LNCAP (cell line): Measurements from ENCODE around the gene PLK1.

Source experiments
- TF ChIP-seq, protein P1 (sequence below): fragments of 450-650 bp; IDR thresholded peaks from 2 replicates; pipeline ENCODE4 v1.5.1; 2017; ENCODE audit warnings: mild to moderate bottlenecking

The PLK1 gene

GRCh38 chr16:23670137-23670776, 8.4 kb upstream of the PLK1 start:
- TF ChIP-seq, protein P1, sequence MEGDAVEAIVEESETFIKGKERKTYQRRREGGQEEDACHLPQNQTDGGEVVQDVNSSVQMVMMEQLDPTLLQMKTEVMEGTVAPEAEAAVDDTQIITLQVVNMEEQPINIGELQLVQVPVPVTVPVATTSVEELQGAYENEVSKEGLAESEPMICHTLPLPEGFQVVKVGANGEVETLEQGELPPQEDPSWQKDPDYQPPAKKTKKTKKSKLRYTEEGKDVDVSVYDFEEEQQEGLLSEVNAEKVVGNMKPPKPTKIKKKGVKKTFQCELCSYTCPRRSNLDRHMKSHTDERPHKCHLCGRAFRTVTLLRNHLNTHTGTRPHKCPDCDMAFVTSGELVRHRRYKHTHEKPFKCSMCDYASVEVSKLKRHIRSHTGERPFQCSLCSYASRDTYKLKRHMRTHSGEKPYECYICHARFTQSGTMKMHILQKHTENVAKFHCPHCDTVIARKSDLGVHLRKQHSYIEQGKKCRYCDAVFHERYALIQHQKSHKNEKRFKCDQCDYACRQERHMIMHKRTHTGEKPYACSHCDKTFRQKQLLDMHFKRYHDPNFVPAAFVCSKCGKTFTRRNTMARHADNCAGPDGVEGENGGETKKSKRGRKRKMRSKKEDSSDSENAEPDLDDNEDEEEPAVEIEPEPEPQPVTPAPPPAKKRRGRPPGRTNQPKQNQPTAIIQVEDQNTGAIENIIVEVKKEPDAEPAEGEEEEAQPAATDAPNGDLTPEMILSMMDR = no peak

GRCh38 chr16:23673971-23674614, 4.6 kb upstream of the PLK1 start:
- TF ChIP-seq, protein P1 = no peak

GRCh38 chr16:23676924-23677480, 1.7 kb upstream of the PLK1 start:
- TF ChIP-seq, protein P1 = no peak

DNA sequence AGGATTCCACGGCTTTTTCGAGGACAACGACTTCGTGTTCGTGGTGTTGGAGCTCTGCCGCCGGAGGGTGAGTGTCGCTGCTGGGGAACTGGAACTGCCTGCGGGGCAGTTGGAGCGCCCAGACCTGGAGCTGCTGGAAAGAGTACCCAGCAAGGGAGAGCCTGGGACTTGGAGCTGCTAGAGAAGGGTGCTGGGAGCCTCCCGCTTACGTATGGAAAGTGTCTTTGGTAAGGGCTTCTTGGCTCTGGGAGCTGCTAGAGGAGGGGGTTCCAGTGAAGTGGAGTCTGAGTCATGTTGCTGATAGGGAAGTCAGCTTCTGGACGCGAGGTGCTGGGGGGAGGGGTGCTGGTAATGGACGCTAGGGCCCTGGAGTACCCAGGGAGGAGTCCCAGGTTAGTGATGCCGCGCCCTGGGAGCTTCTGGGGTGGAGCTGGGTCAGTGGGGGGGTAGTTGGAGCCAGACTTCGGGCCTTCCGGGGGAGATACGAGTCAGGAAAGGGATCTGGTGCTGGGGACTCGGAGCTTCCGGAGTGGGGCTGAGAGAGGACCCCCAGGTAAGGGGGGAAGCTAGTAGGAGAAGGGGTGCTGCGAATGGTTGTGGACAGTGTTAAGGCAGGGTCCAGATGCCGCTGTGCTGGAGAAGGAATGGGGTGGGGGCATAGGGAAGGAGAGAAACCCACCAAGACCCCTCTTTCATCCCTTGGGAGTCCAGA, 741 bp downstream of the PLK1 start:
- TF ChIP-seq, protein P1 = no peak

DNA sequence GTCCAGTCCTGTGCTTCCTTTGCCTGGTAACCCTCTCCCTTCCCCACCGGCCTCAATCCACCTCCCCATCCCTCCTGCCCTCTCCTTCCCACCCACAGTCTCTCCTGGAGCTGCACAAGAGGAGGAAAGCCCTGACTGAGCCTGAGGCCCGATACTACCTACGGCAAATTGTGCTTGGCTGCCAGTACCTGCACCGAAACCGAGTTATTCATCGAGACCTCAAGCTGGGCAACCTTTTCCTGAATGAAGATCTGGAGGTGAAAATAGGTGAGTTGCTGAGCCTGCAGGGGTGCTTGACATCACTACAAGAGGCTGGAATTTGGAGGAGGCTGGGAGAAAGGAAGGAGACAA, 1.3 kb downstream of the PLK1 start:
- TF ChIP-seq, protein P1 = no peak

GRCh38 chr16:23682181-23682580, 3.5 kb downstream of the PLK1 start:
- TF ChIP-seq, protein P1 = no peak

DNA sequence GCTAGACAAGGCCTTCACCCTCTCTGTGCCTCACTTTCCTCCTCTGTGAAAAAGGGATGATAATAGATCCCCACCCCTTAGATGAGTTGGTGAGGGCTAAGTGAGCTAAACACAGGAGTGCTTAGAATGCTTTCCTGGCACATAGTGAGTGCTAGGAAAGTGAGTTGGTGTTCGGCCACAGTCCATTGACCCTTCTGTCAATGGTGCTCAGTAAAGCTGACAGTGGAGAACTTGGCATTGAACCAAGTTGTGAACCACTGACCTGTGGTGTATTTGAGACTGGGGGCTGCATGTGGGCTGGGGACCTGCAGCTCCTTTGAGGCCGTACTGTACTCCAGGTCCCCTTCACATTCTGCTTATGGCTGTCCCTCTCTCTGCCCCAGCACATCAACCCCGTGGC, 4.8 kb downstream of the PLK1 start:
- TF ChIP-seq, protein P1 = no peak
